ENCODE measurements around the gene CREG2.
A peak's percentile ranks its signal among the peaks of the same experiment; 100 is the strongest.

Gene CREG2

DNA sequence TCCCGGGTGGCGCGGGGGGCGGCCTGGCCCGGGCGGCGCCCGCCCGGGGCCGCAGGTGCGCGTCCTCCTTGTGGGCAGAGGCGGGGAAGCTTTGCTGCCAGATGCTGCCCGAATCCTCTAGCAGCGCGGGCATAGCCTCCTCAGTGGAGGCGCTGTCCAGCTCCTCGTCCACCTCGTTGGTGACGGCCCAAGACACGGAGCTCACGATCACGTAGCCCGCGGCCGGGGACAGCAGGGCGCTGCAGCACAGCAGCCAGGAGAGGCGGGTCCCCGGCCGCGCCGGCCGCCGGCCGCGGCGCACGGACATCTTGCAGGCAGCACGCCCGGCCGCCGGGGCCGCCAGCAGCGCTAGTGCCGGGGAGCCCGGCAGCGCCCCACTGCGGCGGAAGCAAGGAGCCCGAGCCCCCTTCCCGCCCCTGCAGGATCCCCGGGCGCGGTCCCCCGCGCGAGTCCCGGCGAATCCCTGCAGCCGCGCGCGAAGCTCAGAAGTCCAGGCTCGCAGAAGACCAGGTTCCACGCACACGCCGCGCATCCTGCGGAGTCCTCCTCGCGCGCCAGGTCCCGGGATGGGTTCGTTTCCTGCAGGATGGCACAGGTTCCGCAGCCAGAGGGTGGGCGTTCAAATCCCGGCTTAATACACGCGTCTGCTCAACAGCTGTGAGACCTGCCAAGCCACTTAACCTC, at the start of gene CREG2:
TSS of gene CREG2 (minus strand) at position 353 of the 684 bp plus-strand sequence. CDS start at position 307, 46 bp downstream.
- Histone ChIP-seq H3K4me3 (ENCODE audit: low read depth in 1 of 5, low read length in 5 of 5) (peak within 1 kb of the TSS; percentile 29 to 65 (median 49)), H3K4me1 (ENCODE audit: control insufficient read depth in 5 of 5, insufficient read depth in 5 of 5, low read length in 5 of 5) (peaks cover 1 to 14% (median 11%) of the 10 kb centered on the region in 5 donors), H3K27ac (ENCODE audit: low read depth, low read length) (no peak within 1 kb of the TSS), H3K27me3 (ENCODE audit: control insufficient read depth in 5 of 5, insufficient read depth in 4 of 5, low read length in 5 of 5) (peaks cover 3 to 42% (median 19%) of the 10 kb centered on the region in 5 donors), H3K36me3 (ENCODE audit: control insufficient read depth in 5 of 5, insufficient read depth in 5 of 5, low read length in 5 of 5) (no peaks in the 10 kb centered on the region), H3K9me3 (ENCODE audit: control insufficient read depth in 5 of 5, low read length in 5 of 5) (no peaks in the 10 kb centered on the region), H3K9ac (ENCODE audit: low read length in 5 of 5) (no peak within 1 kb of the TSS)

GRCh38 chr2:101435001-101435862, 47.9 kb upstream of the CREG2 start:
- H3K9me3 ChIP-seq (ENCODE audit: control insufficient read depth in 5 of 5, low read length in 5 of 5), result no peaks in the 10 kb centered on the region
- H3K9ac ChIP-seq (ENCODE audit: low read length in 5 of 5), result no peak overlapping the region
- H3K4me3 ChIP-seq (ENCODE audit: low read depth in 1 of 5, low read length in 5 of 5), result peak overlapping the region in 1 of 5 donors; percentile 29
- peaks cover 0 to 14% (median 7%) of the 10 kb centered on the region in 5 donors for H3K4me1 ChIP-seq (ENCODE audit: control insufficient read depth in 5 of 5, insufficient read depth in 5 of 5, low read length in 5 of 5)
- no peaks in the 10 kb centered on the region for H3K36me3 ChIP-seq (ENCODE audit: control insufficient read depth in 5 of 5, insufficient read depth in 5 of 5, low read length in 5 of 5)
- H3K27ac ChIP-seq (ENCODE audit: low read depth, low read length), result no peak overlapping the region
- H3K27me3 ChIP-seq (ENCODE audit: control insufficient read depth in 5 of 5, insufficient read depth in 4 of 5, low read length in 5 of 5), result peaks cover 0 to 6% (median 0%) of the 10 kb centered on the region in 5 donors

DNA sequence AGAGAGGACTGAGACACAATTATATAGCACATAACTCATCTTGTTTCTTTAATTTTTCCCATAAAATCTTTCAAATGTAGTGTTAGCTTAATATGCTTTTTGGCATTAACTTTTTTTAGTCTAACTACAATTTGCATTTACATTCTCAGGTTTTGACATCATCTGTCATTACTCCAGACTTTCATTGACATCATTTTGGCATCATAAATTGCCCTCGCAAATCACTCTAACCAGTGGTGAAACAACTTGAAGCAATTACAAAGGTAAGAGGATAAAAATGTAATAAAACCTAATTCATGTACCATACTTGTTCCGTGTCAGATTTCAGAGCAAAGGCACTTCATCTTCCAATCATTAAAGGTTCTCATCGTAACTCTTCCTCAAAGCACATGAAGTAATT, 46.2 kb upstream of the CREG2 start:
- Histone ChIP-seq H3K27ac (ENCODE audit: low read depth, low read length) (peak overlapping the region; percentile 41), H3K27me3 (ENCODE audit: control insufficient read depth in 5 of 5, insufficient read depth in 4 of 5, low read length in 5 of 5) (peaks cover 0 to 6% (median 0%) of the 10 kb centered on the region in 5 donors), H3K36me3 (ENCODE audit: control insufficient read depth in 5 of 5, insufficient read depth in 5 of 5, low read length in 5 of 5) (no peaks in the 10 kb centered on the region), H3K9ac (ENCODE audit: low read length in 5 of 5) (no peak overlapping the region), H3K4me1 (ENCODE audit: control insufficient read depth in 5 of 5, insufficient read depth in 5 of 5, low read length in 5 of 5) (peaks cover 0 to 14% (median 7%) of the 10 kb centered on the region in 5 donors), H3K4me3 (ENCODE audit: low read depth in 1 of 5, low read length in 5 of 5) (no peak overlapping the region), H3K9me3 (ENCODE audit: control insufficient read depth in 5 of 5, low read length in 5 of 5) (no peaks in the 10 kb centered on the region)

GRCh38 chr2:101432411-101433181, 45.3 kb upstream of the CREG2 start:
- no peak overlapping the region for H3K4me3 ChIP-seq (ENCODE audit: low read depth in 1 of 5, low read length in 5 of 5)

GRCh38 chr2:101431486-101431885, 44.2 kb upstream of the CREG2 start:
- H3K9ac ChIP-seq (ENCODE audit: low read length in 5 of 5), result no peak overlapping the region
- H3K27me3 ChIP-seq (ENCODE audit: control insufficient read depth in 5 of 5, insufficient read depth in 4 of 5, low read length in 5 of 5), result peaks cover 0 to 2% (median 0%) of the 10 kb centered on the region in 5 donors
- H3K4me1 ChIP-seq (ENCODE audit: control insufficient read depth in 5 of 5, insufficient read depth in 5 of 5, low read length in 5 of 5), result peaks cover 0 to 14% (median 7%) of the 10 kb centered on the region in 5 donors
- no peaks in the 10 kb centered on the region for H3K36me3 ChIP-seq (ENCODE audit: control insufficient read depth in 5 of 5, insufficient read depth in 5 of 5, low read length in 5 of 5)
- H3K27ac ChIP-seq (ENCODE audit: low read depth, low read length), result no peak overlapping the region
- H3K9me3 ChIP-seq (ENCODE audit: control insufficient read depth in 5 of 5, low read length in 5 of 5), result no peaks in the 10 kb centered on the region
- H3K4me3 ChIP-seq (ENCODE audit: low read depth in 1 of 5, low read length in 5 of 5), result no peak overlapping the region

More at GRCh38 chr2:101432411-101433181, 45.3 kb upstream of the CREG2 start:
- Histone ChIP-seq H3K27ac (ENCODE audit: low read depth, low read length) (peak overlapping the region; percentile 41), H3K9ac (ENCODE audit: low read length in 5 of 5) (no peak overlapping the region), H3K4me1 (ENCODE audit: control insufficient read depth in 5 of 5, insufficient read depth in 5 of 5, low read length in 5 of 5) (peaks cover 0 to 14% (median 7%) of the 10 kb centered on the region in 5 donors), H3K27me3 (ENCODE audit: control insufficient read depth in 5 of 5, insufficient read depth in 4 of 5, low read length in 5 of 5) (peaks cover 0 to 6% (median 0%) of the 10 kb centered on the region in 5 donors), H3K9me3 (ENCODE audit: control insufficient read depth in 5 of 5, low read length in 5 of 5) (no peaks in the 10 kb centered on the region), H3K36me3 (ENCODE audit: control insufficient read depth in 5 of 5, insufficient read depth in 5 of 5, low read length in 5 of 5) (no peaks in the 10 kb centered on the region)

DNA sequence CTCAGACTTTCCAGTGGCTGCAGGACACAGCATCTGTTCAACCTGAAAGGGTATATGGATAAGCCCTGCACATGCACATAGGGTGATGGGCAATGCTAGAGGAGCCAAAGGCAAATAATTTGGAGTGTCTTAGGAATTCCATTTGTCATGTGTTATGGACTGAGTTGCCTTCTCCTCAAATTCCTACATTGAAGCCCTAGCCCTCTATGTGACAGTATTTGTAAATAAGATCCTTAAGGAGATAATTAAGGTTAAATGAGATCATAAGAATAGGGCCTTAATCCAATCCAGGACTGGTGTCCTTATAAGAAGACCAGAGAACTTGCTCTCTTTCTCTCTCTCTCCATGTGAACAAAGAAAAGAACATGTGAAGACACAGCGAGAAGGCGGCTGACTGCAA, 42.9 kb upstream of the CREG2 start:
- peaks cover 0 to 6% (median 3%) of the 10 kb centered on the region in 5 donors for H3K4me1 ChIP-seq (ENCODE audit: control insufficient read depth in 5 of 5, insufficient read depth in 5 of 5, low read length in 5 of 5)
- no peak overlapping the region for H3K4me3 ChIP-seq (ENCODE audit: low read depth in 1 of 5, low read length in 5 of 5)
- no peaks in the 10 kb centered on the region for H3K9me3 ChIP-seq (ENCODE audit: control insufficient read depth in 5 of 5, low read length in 5 of 5)
- peaks cover 0 to 2% (median 0%) of the 10 kb centered on the region in 5 donors for H3K27me3 ChIP-seq (ENCODE audit: control insufficient read depth in 5 of 5, insufficient read depth in 4 of 5, low read length in 5 of 5)
- H3K9ac ChIP-seq (ENCODE audit: low read length in 5 of 5), result no peak overlapping the region
- no peaks in the 10 kb centered on the region for H3K36me3 ChIP-seq (ENCODE audit: control insufficient read depth in 5 of 5, insufficient read depth in 5 of 5, low read length in 5 of 5)
- no peak overlapping the region for H3K27ac ChIP-seq (ENCODE audit: low read depth, low read length)

GRCh38 chr2:101429453-101429852, 42.1 kb upstream of the CREG2 start:
- H3K9ac ChIP-seq (ENCODE audit: low read length in 5 of 5), result no peak overlapping the region
- peaks cover 0 to 2% (median 0%) of the 10 kb centered on the region in 5 donors for H3K27me3 ChIP-seq (ENCODE audit: control insufficient read depth in 5 of 5, insufficient read depth in 4 of 5, low read length in 5 of 5)
- no peaks in the 10 kb centered on the region for H3K9me3 ChIP-seq (ENCODE audit: control insufficient read depth in 5 of 5, low read length in 5 of 5)
- H3K36me3 ChIP-seq (ENCODE audit: control insufficient read depth in 5 of 5, insufficient read depth in 5 of 5, low read length in 5 of 5), result no peaks in the 10 kb centered on the region
- H3K4me1 ChIP-seq (ENCODE audit: control insufficient read depth in 5 of 5, insufficient read depth in 5 of 5, low read length in 5 of 5), result no peaks in the 10 kb centered on the region
- no peak overlapping the region for H3K4me3 ChIP-seq (ENCODE audit: low read depth in 1 of 5, low read length in 5 of 5)
- H3K27ac ChIP-seq (ENCODE audit: low read depth, low read length), result no peak overlapping the region

GRCh38 chr2:101428422-101429176, 41.3 kb upstream of the CREG2 start:
- no peaks in the 10 kb centered on the region for H3K36me3 ChIP-seq (ENCODE audit: control insufficient read depth in 5 of 5, insufficient read depth in 5 of 5, low read length in 5 of 5)
- no peak overlapping the region for H3K27ac ChIP-seq (ENCODE audit: low read depth, low read length)
- H3K4me3 ChIP-seq (ENCODE audit: low read depth in 1 of 5, low read length in 5 of 5), result no peak overlapping the region
- no peaks in the 10 kb centered on the region for H3K4me1 ChIP-seq (ENCODE audit: control insufficient read depth in 5 of 5, insufficient read depth in 5 of 5, low read length in 5 of 5)
- H3K9ac ChIP-seq (ENCODE audit: low read length in 5 of 5), result no peak overlapping the region
- H3K27me3 ChIP-seq (ENCODE audit: control insufficient read depth in 5 of 5, insufficient read depth in 4 of 5, low read length in 5 of 5), result peaks cover 0 to 2% (median 0%) of the 10 kb centered on the region in 5 donors
- no peaks in the 10 kb centered on the region for H3K9me3 ChIP-seq (ENCODE audit: control insufficient read depth in 5 of 5, low read length in 5 of 5)

- Histone ChIP-seq H3K27ac (ENCODE audit: low read depth, low read length) (no peak overlapping the region), H3K9me3 (ENCODE audit: control insufficient read depth in 5 of 5, low read length in 5 of 5) (no peaks in the 10 kb centered on the region), H3K36me3 (ENCODE audit: control insufficient read depth in 5 of 5, insufficient read depth in 5 of 5, low read length in 5 of 5) (no peaks in the 10 kb centered on the region), H3K4me1 (ENCODE audit: control insufficient read depth in 5 of 5, insufficient read depth in 5 of 5, low read length in 5 of 5) (no peaks in the 10 kb centered on the region), H3K4me3 (ENCODE audit: low read depth in 1 of 5, low read length in 5 of 5) (no peak overlapping the region), H3K27me3 (ENCODE audit: control insufficient read depth in 5 of 5, insufficient read depth in 4 of 5, low read length in 5 of 5) (peaks cover 0 to 2% (median 0%) of the 10 kb centered on the region in 5 donors), H3K9ac (ENCODE audit: low read length in 5 of 5) (no peak overlapping the region)
Measured at GRCh38 chr2:101427743-101428142, 40.4 kb upstream of the CREG2 start.

All from subcutaneous abdominal adipose tissue (tissue), 5 donors.